ENCODE data around the gene MALT1. TPM values are rescaled to one million over a fixed set of nuclear protein-coding genes. Genes with fewer than 3 reads are reported as not detected.
A peak's percentile ranks its signal among the peaks of the same experiment; 100 is the strongest.

The MALT1 gene
- total and polyA plus RNA-seq, 2 experiments from 2014 or later, result 5.2 to 18.8 TPM

- TF ChIP-seq CREB1 (CRISPR knock-in tag; IDR thresholded peaks at IDR 0.05; ENCODE audit: low read depth), result no peak
- no peak for TF ChIP-seq EZH2phosphoT487 (IDR thresholded peaks at IDR 0.05; ENCODE audit: unreplicated experiment)
- no peak for TF ChIP-seq NANOG (IDR thresholded peaks at IDR 0.05; ENCODE audit: borderline replicate concordance)
- TF ChIP-seq JUNB (IDR thresholded peaks at IDR 0.05; ENCODE audit: unreplicated experiment), result no peak
Observed at GRCh38 chr18:58777471-58777870, 106.2 kb downstream of the MALT1 start (continued).

DNA sequence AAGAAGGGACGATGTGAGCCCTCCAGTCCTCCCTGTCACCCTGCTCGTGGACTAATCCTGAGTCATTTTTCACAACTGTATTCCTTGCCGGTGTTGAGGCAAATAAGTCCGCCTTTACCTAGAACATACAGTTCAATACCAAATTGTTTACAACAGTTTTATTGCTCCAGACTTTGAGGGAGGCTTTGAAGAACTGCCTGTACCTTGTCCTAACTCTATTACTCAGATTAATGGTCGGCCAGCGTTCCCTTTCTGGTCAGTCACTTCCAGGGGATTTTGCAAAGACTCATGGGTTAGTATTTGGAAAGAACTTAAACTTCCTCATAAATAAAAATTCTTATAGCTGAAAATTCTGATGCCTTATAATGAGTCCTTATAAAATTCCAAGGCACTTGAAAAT is 108.3 kb downstream of the MALT1 start:
- Mint-ChIP-seq H3K27me3 (ENCODE audit: insufficient read depth, low read depth, poor library complexity) (peaks cover 6% of the 10 kb centered on the region), H3K27ac (no peak overlapping the region), H3K4me1 (peaks cover 25% of the 10 kb centered on the region), H3K9me3 (no peaks in the 10 kb centered on the region), H3K36me3 (ENCODE audit: low read depth) (no peaks in the 10 kb centered on the region), H3K4me3 (no peak overlapping the region)
- no peak for DNase-seq (ENCODE audit: low spot score)
- TF ChIP-seq EZH2phosphoT487 (IDR thresholded peaks at IDR 0.05; ENCODE audit: unreplicated experiment) (no peak), STAT1 (IDR thresholded peaks at IDR 0.05; ENCODE audit: unreplicated experiment) (no peak), CREB1 (CRISPR knock-in tag; IDR thresholded peaks at IDR 0.05; ENCODE audit: low read depth) (no peak), NANOG (IDR thresholded peaks at IDR 0.05; ENCODE audit: borderline replicate concordance) (no peak)
- Histone ChIP-seq H3K27ac (ENCODE audit: low read depth) (no peak overlapping the region), H3K4me3 (no peak overlapping the region), H3K9me2 (ENCODE audit: insufficient read depth) (no peaks in the 10 kb centered on the region), H3F3A (replicated peaks; ENCODE audit: low read depth) (peaks cover 20% of the 10 kb centered on the region), H3K27me3 (ENCODE audit: insufficient read depth) (no peaks in the 10 kb centered on the region), H3K4me1 (ENCODE audit: insufficient read depth) (peaks cover 12% of the 10 kb centered on the region), H4K20me1 (replicated peaks; ENCODE audit: insufficient read depth) (no peaks in the 10 kb centered on the region), H3K36me3 (ENCODE audit: insufficient read depth) (no peaks in the 10 kb centered on the region), H2AFZ (peak overlapping the region; percentile 74; the same call in 1 of the 2 replicates), H3K79me2 (replicated peaks; ENCODE audit: insufficient read depth) (no peaks in the 10 kb centered on the region), H3K4me2 (no peak overlapping the region)
- ATAC-seq, result no peak

- no peak overlapping the region; the same call in 1 of the 2 replicates for H2AFZ ChIP-seq
- peaks cover 20% of the 10 kb centered on the region for H3F3A ChIP-seq (replicated peaks; ENCODE audit: low read depth)
- no peaks in the 10 kb centered on the region for H3K27me3 ChIP-seq (ENCODE audit: insufficient read depth)
- no peaks in the 10 kb centered on the region for H3K36me3 ChIP-seq (ENCODE audit: insufficient read depth)
- H3K27ac Mint-ChIP-seq, result no peak overlapping the region
- no peaks in the 10 kb centered on the region for H4K20me1 ChIP-seq (replicated peaks; ENCODE audit: insufficient read depth)
- H3K4me2 ChIP-seq, result no peak overlapping the region
- peaks cover 6% of the 10 kb centered on the region for H3K27me3 Mint-ChIP-seq (ENCODE audit: insufficient read depth, low read depth, poor library complexity)
- H3K9me2 ChIP-seq (ENCODE audit: insufficient read depth), result no peaks in the 10 kb centered on the region
- H3K4me3 Mint-ChIP-seq, result no peak overlapping the region
- no peak overlapping the region for H3K27ac ChIP-seq (ENCODE audit: low read depth)
- no peaks in the 10 kb centered on the region for H3K9me3 Mint-ChIP-seq
- H3K4me3 ChIP-seq, result no peak overlapping the region
- ATAC-seq (no peak), DNase-seq (ENCODE audit: low spot score) (no peak)
- H3K79me2 ChIP-seq (replicated peaks; ENCODE audit: insufficient read depth), result no peaks in the 10 kb centered on the region
- H3K36me3 Mint-ChIP-seq (ENCODE audit: low read depth), result no peaks in the 10 kb centered on the region
- H3K4me1 Mint-ChIP-seq, result peaks cover 30% of the 10 kb centered on the region
- peaks cover 17% of the 10 kb centered on the region for H3K4me1 ChIP-seq (ENCODE audit: insufficient read depth)
- no peak for TF ChIP-seq JUNB (IDR thresholded peaks at IDR 0.05; ENCODE audit: unreplicated experiment)
- TF ChIP-seq EZH2 (IDR thresholded peaks at IDR 0.05; ENCODE audit: low read depth, unreplicated experiment), result no peak
- no peak for TF ChIP-seq EZH2phosphoT487 (IDR thresholded peaks at IDR 0.05; ENCODE audit: unreplicated experiment)
- TF ChIP-seq ZNF114 (CRISPR knock-in tag; IDR thresholded peaks at IDR 0.05), result no peak
- TF ChIP-seq POLR2AphosphoS5 (IDR thresholded peaks at IDR 0.05; ENCODE audit: low read depth), result no peak
- no peak for TF ChIP-seq ZNF462 (CRISPR knock-in tag; IDR thresholded peaks at IDR 0.05)
- no peak for TF ChIP-seq NANOG (IDR thresholded peaks at IDR 0.05; ENCODE audit: borderline replicate concordance)
- TF ChIP-seq CREB1 (CRISPR knock-in tag; IDR thresholded peaks at IDR 0.05; ENCODE audit: low read depth), result no peak
- no peak for TF ChIP-seq REST (IDR thresholded peaks at IDR 0.05; ENCODE audit: unreplicated experiment)
Observed at GRCh38 chr18:58780045-58780444, 108.8 kb downstream of the MALT1 start.
